ENCODE results near the gene KLHL21. TPM values are rescaled to one million over a fixed set of nuclear protein-coding genes. Genes with fewer than 3 reads are reported as not detected.

KLHL21 gene
- total RNA-seq, 1 experiment from 2014 or later: 17.6 TPM

DNA sequence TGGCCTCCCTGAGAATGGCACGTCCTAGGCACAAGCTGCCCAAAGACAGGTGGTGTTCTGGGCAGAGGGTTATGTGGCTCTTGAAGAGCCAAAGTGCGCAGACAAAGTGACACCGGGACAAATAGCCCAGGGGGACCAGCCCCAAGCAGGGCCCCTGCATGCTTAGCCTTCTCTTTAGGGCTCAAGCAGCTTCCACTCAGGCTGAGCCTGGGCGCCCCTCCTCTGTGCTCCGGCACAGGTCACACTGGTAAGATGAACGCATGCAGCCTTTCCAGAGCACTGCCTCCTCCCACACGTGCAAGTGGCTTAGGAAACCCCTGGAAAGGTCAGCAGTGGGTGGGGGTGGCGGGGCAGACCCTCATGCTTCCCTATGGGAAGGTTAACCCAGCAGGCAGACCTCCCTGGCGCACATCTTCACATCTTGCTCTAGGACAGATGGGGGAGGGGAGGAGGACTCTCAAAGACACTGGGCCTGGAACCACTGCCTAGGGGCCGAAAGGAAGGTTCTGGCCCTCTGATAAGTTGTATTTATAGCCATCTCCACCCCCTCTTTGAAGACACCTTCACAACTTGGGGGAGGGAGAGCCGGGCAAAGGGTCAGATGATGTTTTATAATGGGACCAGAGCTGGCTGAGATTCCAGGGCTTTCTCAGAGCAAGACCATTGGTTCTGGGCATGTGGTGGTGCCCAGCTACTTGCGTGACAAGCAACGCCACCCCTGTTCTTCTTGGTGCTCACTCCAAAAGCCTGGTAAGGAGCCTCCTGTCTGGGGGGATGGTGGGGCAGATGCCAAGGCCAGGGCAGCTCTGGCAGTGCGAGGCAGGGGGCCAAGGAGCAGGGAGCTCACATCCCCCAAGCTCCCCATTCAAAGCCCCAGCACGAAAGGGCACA is 5.5 kb downstream of the KLHL21 start:
- peaks cover 26% of the 10 kb centered on the region for H3K36me3 Mint-ChIP-seq
- TF ChIP-seq ZNF263 (CRISPR knock-in tag; IDR thresholded peaks at IDR 0.05; ENCODE audit: low read depth): no peak
- TF ChIP-seq, protein P1, sequence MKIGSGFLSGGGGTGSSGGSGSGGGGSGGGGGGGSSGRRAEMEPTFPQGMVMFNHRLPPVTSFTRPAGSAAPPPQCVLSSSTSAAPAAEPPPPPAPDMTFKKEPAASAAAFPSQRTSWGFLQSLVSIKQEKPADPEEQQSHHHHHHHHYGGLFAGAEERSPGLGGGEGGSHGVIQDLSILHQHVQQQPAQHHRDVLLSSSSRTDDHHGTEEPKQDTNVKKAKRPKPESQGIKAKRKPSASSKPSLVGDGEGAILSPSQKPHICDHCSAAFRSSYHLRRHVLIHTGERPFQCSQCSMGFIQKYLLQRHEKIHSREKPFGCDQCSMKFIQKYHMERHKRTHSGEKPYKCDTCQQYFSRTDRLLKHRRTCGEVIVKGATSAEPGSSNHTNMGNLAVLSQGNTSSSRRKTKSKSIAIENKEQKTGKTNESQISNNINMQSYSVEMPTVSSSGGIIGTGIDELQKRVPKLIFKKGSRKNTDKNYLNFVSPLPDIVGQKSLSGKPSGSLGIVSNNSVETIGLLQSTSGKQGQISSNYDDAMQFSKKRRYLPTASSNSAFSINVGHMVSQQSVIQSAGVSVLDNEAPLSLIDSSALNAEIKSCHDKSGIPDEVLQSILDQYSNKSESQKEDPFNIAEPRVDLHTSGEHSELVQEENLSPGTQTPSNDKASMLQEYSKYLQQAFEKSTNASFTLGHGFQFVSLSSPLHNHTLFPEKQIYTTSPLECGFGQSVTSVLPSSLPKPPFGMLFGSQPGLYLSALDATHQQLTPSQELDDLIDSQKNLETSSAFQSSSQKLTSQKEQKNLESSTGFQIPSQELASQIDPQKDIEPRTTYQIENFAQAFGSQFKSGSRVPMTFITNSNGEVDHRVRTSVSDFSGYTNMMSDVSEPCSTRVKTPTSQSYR (CRISPR knock-in tag; IDR thresholded peaks at IDR 0.05): no peak
- TF ChIP-seq, protein P2, sequence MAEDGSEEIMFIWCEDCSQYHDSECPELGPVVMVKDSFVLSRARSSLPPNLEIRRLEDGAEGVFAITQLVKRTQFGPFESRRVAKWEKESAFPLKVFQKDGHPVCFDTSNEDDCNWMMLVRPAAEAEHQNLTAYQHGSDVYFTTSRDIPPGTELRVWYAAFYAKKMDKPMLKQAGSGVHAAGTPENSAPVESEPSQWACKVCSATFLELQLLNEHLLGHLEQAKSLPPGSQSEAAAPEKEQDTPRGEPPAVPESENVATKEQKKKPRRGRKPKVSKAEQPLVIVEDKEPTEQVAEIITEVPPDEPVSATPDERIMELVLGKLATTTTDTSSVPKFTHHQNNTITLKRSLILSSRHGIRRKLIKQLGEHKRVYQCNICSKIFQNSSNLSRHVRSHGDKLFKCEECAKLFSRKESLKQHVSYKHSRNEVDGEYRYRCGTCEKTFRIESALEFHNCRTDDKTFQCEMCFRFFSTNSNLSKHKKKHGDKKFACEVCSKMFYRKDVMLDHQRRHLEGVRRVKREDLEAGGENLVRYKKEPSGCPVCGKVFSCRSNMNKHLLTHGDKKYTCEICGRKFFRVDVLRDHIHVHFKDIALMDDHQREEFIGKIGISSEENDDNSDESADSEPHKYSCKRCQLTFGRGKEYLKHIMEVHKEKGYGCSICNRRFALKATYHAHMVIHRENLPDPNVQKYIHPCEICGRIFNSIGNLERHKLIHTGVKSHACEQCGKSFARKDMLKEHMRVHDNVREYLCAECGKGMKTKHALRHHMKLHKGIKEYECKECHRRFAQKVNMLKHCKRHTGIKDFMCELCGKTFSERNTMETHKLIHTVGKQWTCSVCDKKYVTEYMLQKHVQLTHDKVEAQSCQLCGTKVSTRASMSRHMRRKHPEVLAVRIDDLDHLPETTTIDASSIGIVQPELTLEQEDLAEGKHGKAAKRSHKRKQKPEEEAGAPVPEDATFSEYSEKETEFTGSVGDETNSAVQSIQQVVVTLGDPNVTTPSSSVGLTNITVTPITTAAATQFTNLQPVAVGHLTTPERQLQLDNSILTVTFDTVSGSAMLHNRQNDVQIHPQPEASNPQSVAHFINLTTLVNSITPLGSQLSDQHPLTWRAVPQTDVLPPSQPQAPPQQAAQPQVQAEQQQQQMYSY (CRISPR knock-in tag; IDR thresholded peaks at IDR 0.05): no peak
- no peak for TF ChIP-seq NFE2L1 (CRISPR knock-in tag; IDR thresholded peaks at IDR 0.05)
- no peak for TF ChIP-seq TEAD4 (CRISPR knock-in tag; IDR thresholded peaks at IDR 0.05)
- no peak for TF ChIP-seq KAT7 (CRISPR knock-in tag; IDR thresholded peaks at IDR 0.05; ENCODE audit: borderline replicate concordance)
- TF ChIP-seq TP53 (CRISPR knock-in tag; IDR thresholded peaks at IDR 0.05): no peak
- TF ChIP-seq, protein P3, sequence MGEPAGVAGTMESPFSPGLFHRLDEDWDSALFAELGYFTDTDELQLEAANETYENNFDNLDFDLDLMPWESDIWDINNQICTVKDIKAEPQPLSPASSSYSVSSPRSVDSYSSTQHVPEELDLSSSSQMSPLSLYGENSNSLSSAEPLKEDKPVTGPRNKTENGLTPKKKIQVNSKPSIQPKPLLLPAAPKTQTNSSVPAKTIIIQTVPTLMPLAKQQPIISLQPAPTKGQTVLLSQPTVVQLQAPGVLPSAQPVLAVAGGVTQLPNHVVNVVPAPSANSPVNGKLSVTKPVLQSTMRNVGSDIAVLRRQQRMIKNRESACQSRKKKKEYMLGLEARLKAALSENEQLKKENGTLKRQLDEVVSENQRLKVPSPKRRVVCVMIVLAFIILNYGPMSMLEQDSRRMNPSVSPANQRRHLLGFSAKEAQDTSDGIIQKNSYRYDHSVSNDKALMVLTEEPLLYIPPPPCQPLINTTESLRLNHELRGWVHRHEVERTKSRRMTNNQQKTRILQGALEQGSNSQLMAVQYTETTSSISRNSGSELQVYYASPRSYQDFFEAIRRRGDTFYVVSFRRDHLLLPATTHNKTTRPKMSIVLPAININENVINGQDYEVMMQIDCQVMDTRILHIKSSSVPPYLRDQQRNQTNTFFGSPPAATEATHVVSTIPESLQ (CRISPR knock-in tag; IDR thresholded peaks at IDR 0.05): no peak
- TF ChIP-seq, protein P4, sequence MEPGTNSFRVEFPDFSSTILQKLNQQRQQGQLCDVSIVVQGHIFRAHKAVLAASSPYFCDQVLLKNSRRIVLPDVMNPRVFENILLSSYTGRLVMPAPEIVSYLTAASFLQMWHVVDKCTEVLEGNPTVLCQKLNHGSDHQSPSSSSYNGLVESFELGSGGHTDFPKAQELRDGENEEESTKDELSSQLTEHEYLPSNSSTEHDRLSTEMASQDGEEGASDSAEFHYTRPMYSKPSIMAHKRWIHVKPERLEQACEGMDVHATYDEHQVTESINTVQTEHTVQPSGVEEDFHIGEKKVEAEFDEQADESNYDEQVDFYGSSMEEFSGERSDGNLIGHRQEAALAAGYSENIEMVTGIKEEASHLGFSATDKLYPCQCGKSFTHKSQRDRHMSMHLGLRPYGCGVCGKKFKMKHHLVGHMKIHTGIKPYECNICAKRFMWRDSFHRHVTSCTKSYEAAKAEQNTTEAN (CRISPR knock-in tag; IDR thresholded peaks at IDR 0.05): no peak
- TF ChIP-seq FOXJ3 (CRISPR knock-in tag; IDR thresholded peaks at IDR 0.05; ENCODE audit: borderline replicate concordance): no peak
- TF ChIP-seq, protein P5, sequence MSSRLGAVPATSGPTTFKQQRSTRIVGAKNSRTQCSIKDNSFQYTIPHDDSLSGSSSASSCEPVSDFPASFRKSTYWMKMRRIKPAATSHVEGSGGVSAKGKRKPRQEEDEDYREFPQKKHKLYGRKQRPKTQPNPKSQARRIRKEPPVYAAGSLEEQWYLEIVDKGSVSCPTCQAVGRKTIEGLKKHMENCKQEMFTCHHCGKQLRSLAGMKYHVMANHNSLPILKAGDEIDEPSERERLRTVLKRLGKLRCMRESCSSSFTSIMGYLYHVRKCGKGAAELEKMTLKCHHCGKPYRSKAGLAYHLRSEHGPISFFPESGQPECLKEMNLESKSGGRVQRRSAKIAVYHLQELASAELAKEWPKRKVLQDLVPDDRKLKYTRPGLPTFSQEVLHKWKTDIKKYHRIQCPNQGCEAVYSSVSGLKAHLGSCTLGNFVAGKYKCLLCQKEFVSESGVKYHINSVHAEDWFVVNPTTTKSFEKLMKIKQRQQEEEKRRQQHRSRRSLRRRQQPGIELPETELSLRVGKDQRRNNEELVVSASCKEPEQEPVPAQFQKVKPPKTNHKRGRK (CRISPR knock-in tag; IDR thresholded peaks at IDR 0.05; ENCODE audit: borderline replicate concordance): no peak
- no peak for TF ChIP-seq ZNF219 (CRISPR knock-in tag; IDR thresholded peaks at IDR 0.05; ENCODE audit: borderline replicate concordance)
- no peak for TF ChIP-seq NR2C2 (CRISPR knock-in tag; IDR thresholded peaks at IDR 0.05)
- TF ChIP-seq, protein P6, sequence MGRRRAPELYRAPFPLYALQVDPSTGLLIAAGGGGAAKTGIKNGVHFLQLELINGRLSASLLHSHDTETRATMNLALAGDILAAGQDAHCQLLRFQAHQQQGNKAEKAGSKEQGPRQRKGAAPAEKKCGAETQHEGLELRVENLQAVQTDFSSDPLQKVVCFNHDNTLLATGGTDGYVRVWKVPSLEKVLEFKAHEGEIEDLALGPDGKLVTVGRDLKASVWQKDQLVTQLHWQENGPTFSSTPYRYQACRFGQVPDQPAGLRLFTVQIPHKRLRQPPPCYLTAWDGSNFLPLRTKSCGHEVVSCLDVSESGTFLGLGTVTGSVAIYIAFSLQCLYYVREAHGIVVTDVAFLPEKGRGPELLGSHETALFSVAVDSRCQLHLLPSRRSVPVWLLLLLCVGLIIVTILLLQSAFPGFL (CRISPR knock-in tag; IDR thresholded peaks at IDR 0.05; ENCODE audit: borderline replicate concordance): no peak
- ATAC-seq (no peak), DNase-seq (ENCODE audit: low spot score) (no peak)
- no peaks in the 10 kb centered on the region; the same call in 1 of the 2 replicates for H3K27me3 Mint-ChIP-seq (ENCODE audit: low read depth)
- no peak overlapping the region for H3K27ac Mint-ChIP-seq
- no peak overlapping the region for H3K4me3 Mint-ChIP-seq
- CTCF ChIA-PET: interaction anchor here (1.3 kb wide), 1 partner anchor 37 kb away, joined by 3 read pairs; no protein-coding TSS in a partner anchor
- POLR2A ChIA-PET: no interaction called here
- H3K4me1 Mint-ChIP-seq: peaks cover 12% of the 10 kb centered on the region
- no peaks in the 10 kb centered on the region for H3K9me3 Mint-ChIP-seq

Data from WTC11 (cell line).